ENCODE data around the gene USP30.
"Not testable (repeated sequence)": the region's sequence is repeated elsewhere in the genome, so short reads cannot be mapped to it uniquely, and the experiment has no call there.

Gene USP30

GRCh38 chr12:109047081-109047805 lies 5.1 kb upstream of the USP30 start:
- DNase-seq (ENCODE audit: low read depth, low spot score): no peak
- TF ChIP-seq POLR2AphosphoS5 (IDR thresholded peaks at IDR 0.05; ENCODE audit: borderline replicate concordance, low read depth, low read length) (no peak), EZH2 (IDR thresholded peaks at IDR 0.05) (no peak), FOXP2 (optimal IDR thresholded peaks at IDR 0.05; ENCODE audit: control extremely low read depth, extremely low read length, insufficient read depth) (no peak)
- H3K9ac ChIP-seq (ENCODE audit: insufficient read length): no peak overlapping the region
- H3K4me3 ChIP-seq: no peak overlapping the region
- no peaks in the 10 kb centered on the region for H3K36me3 ChIP-seq (ENCODE audit: insufficient read depth, low read length)
- H3K27ac ChIP-seq: no peak overlapping the region
- no peaks in the 10 kb centered on the region for H3K9me3 ChIP-seq (ENCODE audit: low read depth, low read length)

GRCh38 chr12:109048706-109049105 lies 3.7 kb upstream of the USP30 start:
- H3K9ac ChIP-seq (ENCODE audit: insufficient read length); H3K4me3 ChIP-seq; DNase-seq (ENCODE audit: low read depth, low spot score); H3K27ac ChIP-seq; H3K9me3 ChIP-seq (ENCODE audit: low read depth, low read length); H3K36me3 ChIP-seq (ENCODE audit: insufficient read depth, low read length): not testable (repeated sequence)

- not testable (repeated sequence) for H3K27ac ChIP-seq; H3K9ac ChIP-seq (ENCODE audit: insufficient read length); H3K9me3 ChIP-seq (ENCODE audit: low read depth, low read length); DNase-seq (ENCODE audit: low read depth, low spot score); H3K4me3 ChIP-seq; H3K36me3 ChIP-seq (ENCODE audit: insufficient read depth, low read length)
Measured at GRCh38 chr12:109049794-109050193, 2.6 kb upstream of the USP30 start.

GRCh38 chr12:109052097-109052413 lies 321 bp upstream of the USP30 start:
- TF ChIP-seq FOXP2 (optimal IDR thresholded peaks at IDR 0.05; ENCODE audit: control extremely low read depth, extremely low read length, insufficient read depth) (no peak), EZH2 (IDR thresholded peaks at IDR 0.05) (no peak), POLR2AphosphoS5 (IDR thresholded peaks at IDR 0.05; ENCODE audit: borderline replicate concordance, low read depth, low read length) (no peak)
- Histone ChIP-seq H3K9ac (ENCODE audit: insufficient read length) (no peak overlapping the region), H3K4me3 (peak overlapping the region; percentile 88), H3K36me3 (ENCODE audit: insufficient read depth, low read length) (no peaks in the 10 kb centered on the region), H3K9me3 (ENCODE audit: low read depth, low read length) (no peaks in the 10 kb centered on the region), H3K27ac (no peak overlapping the region)
- no peak for DNase-seq (ENCODE audit: low read depth, low spot score)

- TF ChIP-seq EZH2 (IDR thresholded peaks at IDR 0.05) (no peak), POLR2AphosphoS5 (IDR thresholded peaks at IDR 0.05; ENCODE audit: borderline replicate concordance, low read depth, low read length) (no peak), FOXP2 (optimal IDR thresholded peaks at IDR 0.05; ENCODE audit: control extremely low read depth, extremely low read length, insufficient read depth) (no peak)
- no peak for DNase-seq (ENCODE audit: low read depth, low spot score)
Measured at GRCh38 chr12:109053382-109054123, 1.2 kb downstream of the USP30 start.

GRCh38 chr12:109054124-109054513 lies 1.7 kb downstream of the USP30 start:
- H3K27ac ChIP-seq; DNase-seq (ENCODE audit: low read depth, low spot score); H3K4me3 ChIP-seq; H3K9me3 ChIP-seq (ENCODE audit: low read depth, low read length); H3K9ac ChIP-seq (ENCODE audit: insufficient read length): not testable (repeated sequence)
- H3K36me3 ChIP-seq (ENCODE audit: insufficient read depth, low read length): peaks cover 16% of the 10 kb centered on the region; the same call in 1 of the 2 replicates

More at GRCh38 chr12:109053382-109054123, 1.2 kb downstream of the USP30 start:
- peak overlapping the region; percentile 88 for H3K4me3 ChIP-seq
- no peak overlapping the region for H3K27ac ChIP-seq
- peaks cover 11% of the 10 kb centered on the region; the same call in 1 of the 2 replicates for H3K36me3 ChIP-seq (ENCODE audit: insufficient read depth, low read length)
- H3K9ac ChIP-seq (ENCODE audit: insufficient read length): peak overlapping the region; percentile 89
- no peaks in the 10 kb centered on the region for H3K9me3 ChIP-seq (ENCODE audit: low read depth, low read length)

GRCh38 chr12:109054520-109054919 lies 2.1 kb downstream of the USP30 start:
- Histone ChIP-seq H3K9ac (ENCODE audit: insufficient read length) (no peak overlapping the region), H3K36me3 (ENCODE audit: insufficient read depth, low read length) (peaks cover 16% of the 10 kb centered on the region; the same call in 1 of the 2 replicates), H3K9me3 (ENCODE audit: low read depth, low read length) (no peaks in the 10 kb centered on the region), H3K4me3 (no peak overlapping the region), H3K27ac (no peak overlapping the region)
- no peak for DNase-seq (ENCODE audit: low read depth, low spot score)
- TF ChIP-seq POLR2AphosphoS5 (IDR thresholded peaks at IDR 0.05; ENCODE audit: borderline replicate concordance, low read depth, low read length): no peak
- TF ChIP-seq EZH2 (IDR thresholded peaks at IDR 0.05): no peak
- no peak for TF ChIP-seq FOXP2 (optimal IDR thresholded peaks at IDR 0.05; ENCODE audit: control extremely low read depth, extremely low read length, insufficient read depth)

- Histone ChIP-seq H3K27ac (no peak overlapping the region), H3K4me3 (no peak overlapping the region), H3K36me3 (ENCODE audit: insufficient read depth, low read length) (peaks cover 16% of the 10 kb centered on the region; the same call in 1 of the 2 replicates), H3K9ac (ENCODE audit: insufficient read length) (no peak overlapping the region), H3K9me3 (ENCODE audit: low read depth, low read length) (no peaks in the 10 kb centered on the region)
- no peak for DNase-seq (ENCODE audit: low read depth, low spot score)
- TF ChIP-seq FOXP2 (optimal IDR thresholded peaks at IDR 0.05; ENCODE audit: control extremely low read depth, extremely low read length, insufficient read depth) (no peak), POLR2AphosphoS5 (IDR thresholded peaks at IDR 0.05; ENCODE audit: borderline replicate concordance, low read depth, low read length) (no peak), EZH2 (IDR thresholded peaks at IDR 0.05) (no peak)
Measured at GRCh38 chr12:109056891-109057290, 4.5 kb downstream of the USP30 start.

- no peak overlapping the region for H3K27ac ChIP-seq
- no peak overlapping the region for H3K4me3 ChIP-seq
- peaks cover 16% of the 10 kb centered on the region; the same call in 1 of the 2 replicates for H3K36me3 ChIP-seq (ENCODE audit: insufficient read depth, low read length)
- H3K9me3 ChIP-seq (ENCODE audit: low read depth, low read length): no peaks in the 10 kb centered on the region
- TF ChIP-seq FOXP2 (optimal IDR thresholded peaks at IDR 0.05; ENCODE audit: control extremely low read depth, extremely low read length, insufficient read depth): no peak
- TF ChIP-seq EZH2 (IDR thresholded peaks at IDR 0.05): no peak
- TF ChIP-seq POLR2AphosphoS5 (IDR thresholded peaks at IDR 0.05; ENCODE audit: borderline replicate concordance, low read depth, low read length): no peak
- DNase-seq (ENCODE audit: low read depth, low spot score): no peak
- no peak overlapping the region for H3K9ac ChIP-seq (ENCODE audit: insufficient read length)
Measured at GRCh38 chr12:109057376-109057775, 5.0 kb downstream of the USP30 start.

Data from SK-N-MC (cell line).